Esophagus squamous epithelium (tissue), 5 donors: ENCODE results near the gene L3MBTL1. TPM values are rescaled to one million over a fixed set of nuclear protein-coding genes. Genes with fewer than 3 reads are reported as not detected.

Source experiments
- DNase-seq: peaks from one replicate; lab custom pipeline; 2025; lab: John Stamatoyannopoulos, UW
- H3K27ac ChIP-seq, 4 donors: fragments of 200-600 bp; sonication (generic); one replicate each; pipeline ENCODE4 v1.5.1; 2016 to 2019; ENCODE audit warnings: mild to moderate bottlenecking in 1 of 4
- H3K27me3 ChIP-seq, 4 donors: fragments of 200-600 bp; sonication (generic); 1 replicate in 3 of 4; 2 replicates in 1 of 4; pipeline versions ENCODE4 v1.5.1 to v1.6.0; 2017 to 2021; ENCODE audit warnings: antibody characterized with exemption in 1 of 4
- H3K36me3 ChIP-seq, 3 donors: fragments of 200-600 bp; sonication (generic); one replicate each; pipeline ENCODE4 v1.5.1; 2016 to 2019
- H3K4me1 ChIP-seq, 3 donors: fragments of 200-600 bp; sonication (generic); one replicate each; pipeline ENCODE4 v1.5.1; 2017 to 2019
- H3K4me3 ChIP-seq, 4 donors: fragments of 200-600 bp; sonication (generic); 1 replicate in 3 of 4; 2 replicates in 1 of 4; pipeline ENCODE4 v1.5.1; 2016 to 2019; ENCODE audit warnings: mild to moderate bottlenecking in 2 of 4, moderate library complexity in 1 of 4
- H3K9me3 ChIP-seq, 3 donors: fragments of 200-600 bp; sonication (generic); one replicate each; pipeline ENCODE4 v1.5.1; 2016 to 2019
- POLR2A ChIP-seq, 4 donors: fragments of 450-650 bp; IDR thresholded peaks; one replicate each; pipeline ENCODE4 v1.6.1; 2017; ENCODE audit warnings: antibody characterized with exemption in 4 of 4, mild to moderate bottlenecking in 4 of 4, moderate library complexity in 3 of 4
- WGBS, 2 donors: methylation state at CpG; one replicate each; pipeline ENCODE4 v1.1.5; 2018; 5-methylcytosine and 5-hydroxymethylcytosine counted together
- intact Hi-C: fragments of 100-400 bp; cut with DNase I; formaldehyde crosslinking; loops from one replicate; pipeline ENCODE4 v1.15.0; 2022
- total RNA-seq, 4 donors: library from RNA; depleted of rRNA; stranded (reverse); fragments of >200 nt; gene quantifications; one replicate each; pipeline ENCODE4 v1.1.0, GENCODE V29; 2016
- TF ChIP-seq, protein P1 (sequence below), 6 experiments: fragments of 450-650 bp in 4 of 6; fragments of 200-600 bp in 2 of 6; sonication (generic) in 2 of 6; IDR thresholded peaks; one replicate each; pipeline ENCODE4 v1.5.1; 2016 to 2019; ENCODE audit warnings: antibody characterized with exemption in 6 of 6, mild to moderate bottlenecking in 4 of 6, moderate library complexity in 4 of 6
- donor health status: DM: yes; HTN: yes; CAD: no.

Gene L3MBTL1
- total RNA-seq, 4 donors from 2014 or later: 3.5 to 31.7 (median 7.9) TPM

DNA sequence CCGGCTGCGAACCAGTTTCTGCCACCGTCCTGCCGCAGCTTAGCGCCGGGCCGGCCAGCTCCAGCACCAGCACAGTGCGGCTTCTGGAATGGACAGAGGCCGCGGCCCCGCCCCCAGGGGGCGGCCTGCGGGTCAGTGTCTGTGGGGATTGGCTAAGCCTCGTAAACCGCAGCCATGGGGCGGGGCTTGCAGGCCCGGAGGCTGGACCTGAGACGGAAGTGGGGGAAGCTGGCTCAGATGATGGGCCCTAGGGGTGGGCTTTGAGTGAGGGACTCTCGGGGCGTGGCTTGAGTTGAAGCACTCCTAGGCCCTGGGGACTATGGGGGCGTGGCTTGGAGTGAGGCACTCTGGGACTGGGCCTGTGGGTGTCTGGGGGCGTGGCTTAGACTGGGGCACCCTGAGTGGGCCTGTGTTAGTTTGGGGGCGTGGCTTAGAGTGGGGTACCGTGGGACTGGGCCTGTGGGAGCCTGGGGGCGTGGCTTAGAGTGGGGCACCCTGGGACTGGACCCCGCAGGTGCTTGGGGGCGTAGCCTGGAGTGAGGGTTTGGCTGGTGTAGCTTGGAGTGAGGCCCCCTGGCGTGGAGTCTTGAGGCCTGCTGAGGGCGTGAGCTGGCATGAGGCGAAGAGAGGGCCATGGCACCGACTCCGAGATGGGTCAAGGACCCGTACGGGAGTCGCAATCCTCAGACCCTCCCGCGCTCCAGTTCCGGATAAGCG is 6.6 kb downstream of the L3MBTL1 start:
- Histone ChIP-seq H3K27ac (peak overlapping the region; percentile 57 to 85 (median 74)), H3K9me3 (no peaks in the 10 kb centered on the region), H3K36me3 (peaks cover 0 to 6% (median 0%) of the 10 kb centered on the region in 3 donors), H3K27me3 (no peaks in the 10 kb centered on the region), H3K4me1 (peaks cover 0 to 29% (median 10%) of the 10 kb centered on the region in 3 donors), H3K4me3 (peak overlapping the region; percentile 52 to 69 (median 66))
- WGBS, 2 donors: 47% methylated on average over 6 of the region's 39 CpGs; no CpG with 5 or more reads in 1 of the 2 donors
- intact Hi-C loops: no loop called here
- peak; percentile 78 for DNase-seq
- TF ChIP-seq, protein P1, sequence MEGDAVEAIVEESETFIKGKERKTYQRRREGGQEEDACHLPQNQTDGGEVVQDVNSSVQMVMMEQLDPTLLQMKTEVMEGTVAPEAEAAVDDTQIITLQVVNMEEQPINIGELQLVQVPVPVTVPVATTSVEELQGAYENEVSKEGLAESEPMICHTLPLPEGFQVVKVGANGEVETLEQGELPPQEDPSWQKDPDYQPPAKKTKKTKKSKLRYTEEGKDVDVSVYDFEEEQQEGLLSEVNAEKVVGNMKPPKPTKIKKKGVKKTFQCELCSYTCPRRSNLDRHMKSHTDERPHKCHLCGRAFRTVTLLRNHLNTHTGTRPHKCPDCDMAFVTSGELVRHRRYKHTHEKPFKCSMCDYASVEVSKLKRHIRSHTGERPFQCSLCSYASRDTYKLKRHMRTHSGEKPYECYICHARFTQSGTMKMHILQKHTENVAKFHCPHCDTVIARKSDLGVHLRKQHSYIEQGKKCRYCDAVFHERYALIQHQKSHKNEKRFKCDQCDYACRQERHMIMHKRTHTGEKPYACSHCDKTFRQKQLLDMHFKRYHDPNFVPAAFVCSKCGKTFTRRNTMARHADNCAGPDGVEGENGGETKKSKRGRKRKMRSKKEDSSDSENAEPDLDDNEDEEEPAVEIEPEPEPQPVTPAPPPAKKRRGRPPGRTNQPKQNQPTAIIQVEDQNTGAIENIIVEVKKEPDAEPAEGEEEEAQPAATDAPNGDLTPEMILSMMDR (IDR thresholded peaks at IDR 0.05): peak in 3 of 6 experiments; percentile 26 to 30 (median 27)
- TF ChIP-seq POLR2A (IDR thresholded peaks at IDR 0.05): peak in 1 of 4 donors; percentile 46

DNA sequence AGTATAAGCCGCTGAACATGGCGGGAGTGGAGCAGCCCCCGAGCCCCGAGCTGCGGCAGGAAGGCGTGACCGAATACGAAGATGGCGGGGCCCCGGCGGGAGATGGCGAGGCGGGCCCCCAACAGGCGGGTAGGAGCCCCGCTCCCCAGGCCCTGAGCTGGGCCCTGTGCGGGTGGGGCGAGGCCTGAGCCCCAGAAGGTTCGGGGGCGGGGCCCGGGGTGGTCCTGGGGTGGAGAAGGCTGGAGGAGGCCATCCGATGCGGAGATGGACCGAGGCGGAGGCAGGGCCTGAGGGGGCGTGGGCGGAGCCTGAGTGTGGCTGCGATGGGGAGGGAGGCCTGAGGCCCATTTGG is 7.1 kb downstream of the L3MBTL1 start:
- intact Hi-C loops: no loop called here

DNA sequence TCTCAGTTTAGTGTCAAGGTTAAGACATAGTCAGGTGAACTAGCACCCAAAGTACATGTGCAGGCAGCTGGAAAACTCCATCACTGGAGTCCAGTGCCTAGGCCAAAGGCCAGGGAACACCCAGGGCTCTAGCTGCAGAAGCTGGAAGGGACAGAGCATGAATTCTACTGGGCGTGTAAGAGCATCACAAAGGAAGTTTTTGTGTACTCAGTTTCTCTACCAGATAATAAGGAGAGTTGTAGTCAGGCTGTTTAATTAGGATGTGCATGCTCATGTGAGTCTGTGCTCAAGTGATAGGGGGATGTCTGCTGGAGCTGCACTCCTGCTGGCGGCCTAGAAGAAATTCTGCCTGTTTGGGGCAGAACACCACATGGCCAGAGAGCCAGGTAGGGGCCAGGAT is 8.1 kb downstream of the L3MBTL1 start:
- H3K4me3 ChIP-seq: no peak overlapping the region
- no peaks in the 10 kb centered on the region for H3K27me3 ChIP-seq
- H3K9me3 ChIP-seq: peaks cover 0 to 4% (median 0%) of the 10 kb centered on the region in 3 donors
- WGBS, 2 donors: 72 to 80% methylated on average over 2 of the region's 2 CpGs
- H3K36me3 ChIP-seq: peaks cover 0 to 12% (median 0%) of the 10 kb centered on the region in 3 donors
- intact Hi-C loops: no loop called here
- H3K27ac ChIP-seq: peak overlapping the region in 1 of 4 donors; percentile 11
- no peak for DNase-seq
- H3K4me1 ChIP-seq: peaks cover 0 to 29% (median 10%) of the 10 kb centered on the region in 3 donors
- TF ChIP-seq, protein P1 (IDR thresholded peaks at IDR 0.05): no peak
- TF ChIP-seq POLR2A (IDR thresholded peaks at IDR 0.05): no peak

More for the DNA sequence above, 7.1 kb downstream of the L3MBTL1 start:
- DNase-seq: no peak
- no peak for TF ChIP-seq POLR2A (IDR thresholded peaks at IDR 0.05)
- TF ChIP-seq, protein P1 (IDR thresholded peaks at IDR 0.05): no peak
- 49% methylated on average over 13 of the region's 27 CpGs; no CpG with 5 or more reads in 1 of the 2 donors for WGBS, 2 donors
- Histone ChIP-seq H3K4me1 (peaks cover 0 to 29% (median 10%) of the 10 kb centered on the region in 3 donors), H3K9me3 (no peaks in the 10 kb centered on the region), H3K36me3 (peaks cover 0 to 12% (median 0%) of the 10 kb centered on the region in 3 donors), H3K27me3 (no peaks in the 10 kb centered on the region), H3K4me3 (peak overlapping the region; percentile 52 to 69 (median 66)), H3K27ac (peak overlapping the region; percentile 57 to 85 (median 74))

DNA sequence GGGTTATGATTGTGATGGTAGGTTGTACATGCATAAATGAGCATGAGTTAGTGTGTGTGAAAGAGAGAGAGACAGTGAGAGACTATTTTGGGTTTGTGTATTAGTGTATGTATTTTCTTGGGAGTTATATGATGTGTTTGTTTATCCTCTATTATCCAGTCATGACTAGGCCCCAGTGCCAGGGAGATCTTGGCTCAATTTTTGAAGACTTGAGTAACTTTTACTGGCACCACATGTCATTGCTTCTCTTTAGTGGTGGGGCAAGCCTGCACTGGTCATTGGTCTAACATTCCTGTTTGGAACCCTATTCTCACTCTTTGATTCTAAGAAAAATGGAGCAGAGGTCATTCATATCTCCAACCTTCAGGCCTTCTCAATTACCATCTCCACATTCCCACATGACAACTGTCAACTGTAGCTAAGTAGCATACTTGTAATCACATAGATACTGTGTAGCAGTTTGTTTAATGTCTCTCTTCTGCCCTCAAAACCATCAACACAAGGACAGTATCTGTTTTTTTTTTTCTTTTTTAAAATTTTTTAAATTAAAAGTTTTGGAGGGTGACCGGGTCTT is 8.8 kb downstream of the L3MBTL1 start:
- intact Hi-C loops: no loop called here
- H3K27ac ChIP-seq: no peak overlapping the region
- peaks cover 0 to 29% (median 10%) of the 10 kb centered on the region in 3 donors for H3K4me1 ChIP-seq
- DNase-seq: no peak
- peaks cover 0 to 4% (median 0%) of the 10 kb centered on the region in 3 donors for H3K9me3 ChIP-seq
- no peaks in the 10 kb centered on the region for H3K27me3 ChIP-seq
- no peak for TF ChIP-seq POLR2A (IDR thresholded peaks at IDR 0.05)
- TF ChIP-seq, protein P1 (IDR thresholded peaks at IDR 0.05): no peak
- H3K36me3 ChIP-seq: peaks cover 0 to 12% (median 0%) of the 10 kb centered on the region in 3 donors
- no peak overlapping the region for H3K4me3 ChIP-seq
- WGBS, 2 donors: 100% methylated on average over 1 of the region's 1 CpG; no CpG with 5 or more reads in 1 of the 2 donors
